Measurements from ENCODE around the gene PEF1.

Gene PEF1, protein sequence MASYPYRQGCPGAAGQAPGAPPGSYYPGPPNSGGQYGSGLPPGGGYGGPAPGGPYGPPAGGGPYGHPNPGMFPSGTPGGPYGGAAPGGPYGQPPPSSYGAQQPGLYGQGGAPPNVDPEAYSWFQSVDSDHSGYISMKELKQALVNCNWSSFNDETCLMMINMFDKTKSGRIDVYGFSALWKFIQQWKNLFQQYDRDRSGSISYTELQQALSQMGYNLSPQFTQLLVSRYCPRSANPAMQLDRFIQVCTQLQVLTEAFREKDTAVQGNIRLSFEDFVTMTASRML

DNA sequence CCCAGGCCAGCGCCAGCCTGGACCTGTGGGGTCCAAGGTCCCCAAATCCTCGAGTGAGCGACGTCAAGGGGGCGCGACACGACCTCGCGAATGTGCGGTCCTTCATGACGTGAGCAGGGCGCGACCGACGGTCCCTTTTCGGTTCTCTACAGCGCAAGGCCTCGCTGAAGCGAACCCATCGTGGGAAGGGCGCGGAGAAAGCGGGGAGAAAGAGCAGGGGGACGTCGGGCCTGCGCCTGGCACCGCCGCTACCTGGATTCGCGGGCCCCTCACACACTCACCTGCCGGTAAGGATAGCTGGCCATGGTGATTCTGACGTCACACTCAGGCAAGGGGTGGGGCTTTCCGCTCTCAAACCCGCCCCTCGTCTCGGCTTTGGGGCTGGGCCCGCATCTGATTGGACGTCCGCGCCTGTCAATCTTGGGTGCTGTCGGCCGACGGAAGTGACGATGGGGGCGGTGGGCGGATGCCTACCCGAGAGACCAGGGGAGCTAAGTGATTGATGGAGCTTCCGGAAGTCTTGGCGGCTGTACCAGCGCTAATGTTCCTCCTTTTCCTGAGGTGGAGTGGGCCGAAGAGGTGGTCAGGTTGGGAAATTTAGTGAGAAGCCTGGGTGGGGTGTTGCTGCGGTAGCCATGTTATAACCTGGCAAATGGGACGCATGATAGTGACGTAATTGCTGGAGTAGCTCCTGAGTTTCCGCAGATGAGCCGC, at the start of gene PEF1:
TSS of gene PEF1 (minus strand) at position 317 of the 714 bp plus-strand sequence. CDS start at position 305, 12 bp downstream.
- DNase-seq (ENCODE audit: low read depth) = peak; percentile 98

DNA sequence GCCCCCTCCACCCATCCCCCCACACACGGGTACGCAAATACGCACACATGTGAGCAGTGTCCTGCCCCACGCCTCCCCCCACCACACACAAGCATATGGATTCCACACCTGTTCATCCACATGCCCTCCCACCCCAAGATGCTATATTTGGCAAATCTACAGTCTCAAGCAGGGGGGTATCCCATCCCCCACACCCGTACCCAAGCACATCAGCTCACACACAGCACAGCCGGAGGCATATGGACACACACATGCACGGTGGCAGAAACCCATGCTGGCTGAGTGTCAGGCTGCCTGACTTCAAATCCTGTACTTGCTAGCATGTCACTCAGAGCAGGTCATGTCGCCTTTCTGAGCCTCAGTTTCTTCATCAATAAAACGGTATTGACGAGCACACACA, 48.6 kb upstream of the PEF1 start:
- DNase-seq (ENCODE audit: low read depth) = no peak

DNA sequence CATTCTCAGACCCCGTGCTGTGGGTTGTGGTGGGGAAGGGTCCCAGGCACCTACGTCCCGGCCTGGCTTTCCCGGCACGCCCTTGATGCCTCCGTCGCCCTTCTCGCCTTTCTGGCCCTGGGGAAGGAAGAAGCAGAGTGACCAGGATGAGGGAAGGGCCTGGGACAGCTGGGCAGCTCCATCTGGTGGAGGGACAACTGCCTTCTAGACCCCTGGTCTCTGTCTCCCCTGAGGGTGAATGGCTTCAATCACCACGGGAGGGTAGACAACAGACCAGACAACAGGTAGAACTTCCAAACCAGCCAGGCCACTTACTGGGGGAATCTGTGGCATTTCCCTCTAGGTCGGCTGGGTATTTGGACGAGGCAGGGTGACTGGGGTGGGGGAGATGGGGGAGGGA, 47.3 kb upstream of the PEF1 start:
- no peak for DNase-seq (ENCODE audit: low read depth)

DNA sequence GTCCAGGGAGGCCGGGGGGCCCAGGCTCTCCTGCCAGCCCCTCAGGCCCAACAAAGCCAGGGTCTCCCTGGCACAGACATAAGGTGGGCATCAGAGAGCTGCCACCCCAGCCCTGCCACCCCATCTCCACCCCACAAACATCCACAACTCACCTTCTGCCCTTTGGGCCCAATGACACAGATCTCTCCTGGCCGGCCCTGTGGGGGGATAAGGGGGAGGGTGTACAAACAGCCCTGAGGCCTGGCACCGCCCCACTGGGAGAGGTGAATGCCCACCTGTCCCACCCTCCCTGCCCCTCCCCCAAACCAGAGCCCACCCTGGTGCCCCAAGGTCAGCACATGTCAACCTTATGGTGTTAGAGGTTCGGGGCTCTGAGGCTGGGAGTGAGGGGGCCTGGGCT, 46.8 kb upstream of the PEF1 start:
- no peak for DNase-seq (ENCODE audit: low read depth)

DNA sequence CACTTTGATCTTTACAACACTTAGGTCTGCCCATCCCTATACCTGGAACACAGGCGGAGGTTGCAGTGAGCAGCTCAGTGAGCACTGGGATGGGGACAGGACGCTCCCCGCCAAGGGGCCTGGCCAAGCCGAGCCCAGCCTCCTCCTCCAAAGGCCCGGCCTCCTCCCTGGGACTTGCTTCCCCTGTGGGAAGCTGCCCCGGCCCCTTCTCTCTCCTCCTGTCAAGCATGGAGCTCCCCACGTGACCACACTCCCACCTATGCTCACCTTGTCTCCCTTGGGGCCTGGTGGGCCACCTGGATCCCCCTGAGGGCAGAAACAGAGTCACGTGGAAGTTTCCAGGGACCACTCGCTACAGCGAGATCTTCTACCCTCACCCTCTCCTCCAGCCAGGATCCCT, 46.2 kb upstream of the PEF1 start:
- DNase-seq (ENCODE audit: low read depth) = no peak

DNA sequence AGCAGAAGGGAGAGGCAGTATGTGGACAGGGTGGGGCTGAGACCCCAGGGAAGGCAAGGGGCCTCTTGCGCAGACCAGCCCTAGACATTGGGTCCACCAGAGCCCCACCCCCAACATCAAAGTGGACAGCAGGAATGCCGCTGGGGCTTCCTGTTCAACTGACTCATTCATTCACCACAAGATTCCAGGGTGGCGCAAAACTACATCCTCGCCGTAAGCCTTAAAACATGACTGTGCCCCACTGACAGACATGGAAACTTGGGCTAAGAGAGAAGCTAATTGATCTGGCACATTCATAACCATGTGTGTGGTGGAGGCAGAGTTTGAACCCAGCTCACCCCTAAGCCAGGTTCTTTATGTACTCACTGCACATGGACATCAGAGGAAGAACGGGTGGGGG, 45.2 kb upstream of the PEF1 start:
- DNase-seq (ENCODE audit: low read depth) = no peak

DNA sequence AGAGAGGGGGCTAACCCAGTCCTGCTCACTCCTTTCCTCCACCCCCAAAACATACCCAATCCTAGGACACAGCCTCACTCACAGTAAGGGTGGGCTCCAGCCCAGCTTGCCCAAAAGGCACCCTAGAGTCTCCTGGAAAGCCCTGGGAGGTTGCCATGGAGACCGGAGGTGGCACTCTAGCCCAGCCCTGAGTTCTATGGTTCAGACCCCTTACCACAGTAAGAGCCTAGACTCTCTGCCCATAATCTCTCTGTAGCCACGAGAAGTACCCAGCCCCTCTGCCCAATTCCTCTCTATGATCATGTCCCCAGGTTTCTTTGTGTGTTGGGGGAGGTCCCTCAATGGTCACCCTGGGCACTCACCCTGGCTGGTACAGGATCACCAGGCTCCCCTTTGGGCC, 44.7 kb upstream of the PEF1 start:
- DNase-seq (ENCODE audit: low read depth) = no peak

DNA sequence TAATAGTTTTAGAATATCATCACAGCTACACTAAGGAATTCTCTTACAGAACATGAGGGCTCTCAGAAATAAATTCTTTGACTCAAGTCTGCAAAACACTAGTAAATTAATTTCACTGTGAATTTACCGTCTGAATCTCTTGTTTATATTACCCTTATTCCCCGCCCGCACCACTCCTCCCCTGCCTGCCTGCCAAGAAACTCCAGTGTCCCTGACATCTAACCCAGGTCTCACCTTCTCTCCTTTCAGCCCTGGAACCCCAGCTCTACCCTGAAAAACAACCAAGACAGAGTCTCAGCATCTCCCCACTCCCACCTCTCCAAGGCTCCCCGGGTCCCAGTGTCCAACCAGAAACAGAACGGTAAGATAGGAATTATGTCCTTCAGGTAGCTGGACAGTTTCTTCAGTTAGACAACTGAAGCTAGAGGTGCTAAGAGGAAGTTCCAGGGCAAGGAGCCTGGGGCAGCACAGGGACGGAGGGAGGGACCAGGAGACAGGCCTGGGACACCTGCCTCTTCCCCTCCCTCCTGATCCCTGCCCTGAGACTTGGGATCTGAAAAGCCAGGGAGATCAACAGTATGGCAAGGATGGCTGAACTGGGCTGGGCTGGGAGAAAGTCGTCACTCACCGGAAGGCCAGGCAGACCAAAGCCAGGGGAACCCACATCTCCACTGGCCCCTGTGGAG, 43.7 kb upstream of the PEF1 start:
- no peak for DNase-seq (ENCODE audit: low read depth)

DNA sequence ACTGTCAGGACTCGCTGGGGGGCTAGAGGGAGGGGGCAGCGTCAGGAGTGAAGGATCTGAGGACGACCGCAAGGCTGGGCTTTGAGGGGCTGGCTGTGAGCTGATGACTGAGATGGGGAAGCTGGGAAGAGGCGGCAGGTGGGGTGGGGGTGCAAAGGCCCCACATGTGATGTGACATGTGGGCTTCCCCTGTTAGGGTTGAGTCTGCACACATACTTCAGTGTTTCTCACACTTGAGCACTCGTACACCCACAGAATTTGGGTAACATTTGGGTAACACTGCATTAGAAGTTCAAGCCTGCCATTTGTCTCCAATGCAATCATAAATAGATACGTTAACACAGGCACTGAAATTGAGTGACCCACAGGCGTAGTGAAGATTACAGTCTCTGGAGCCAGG, 42.9 kb upstream of the PEF1 start:
- DNase-seq (ENCODE audit: low read depth) = no peak

DNA sequence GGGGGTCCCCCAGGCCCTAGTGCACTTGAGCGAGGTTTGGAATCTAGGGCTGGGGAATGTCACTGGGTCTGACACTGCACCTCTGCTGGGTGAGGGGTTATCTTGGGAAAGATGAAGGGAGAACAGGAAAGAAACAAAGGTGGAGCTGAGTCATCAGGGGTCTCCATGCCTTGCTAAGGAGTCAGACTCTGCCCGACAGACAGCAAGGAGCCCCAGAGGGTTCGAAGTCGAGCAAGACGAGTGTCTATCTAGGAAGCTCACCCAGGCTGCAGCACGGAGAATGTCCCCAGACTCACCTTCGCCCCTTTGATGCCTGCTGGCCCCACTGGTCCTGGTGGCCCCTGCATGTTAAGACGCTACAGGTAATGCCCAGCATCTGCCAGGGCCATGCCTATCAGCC, 41.1 kb upstream of the PEF1 start:
- DNase-seq (ENCODE audit: low read depth) = no peak

DNA sequence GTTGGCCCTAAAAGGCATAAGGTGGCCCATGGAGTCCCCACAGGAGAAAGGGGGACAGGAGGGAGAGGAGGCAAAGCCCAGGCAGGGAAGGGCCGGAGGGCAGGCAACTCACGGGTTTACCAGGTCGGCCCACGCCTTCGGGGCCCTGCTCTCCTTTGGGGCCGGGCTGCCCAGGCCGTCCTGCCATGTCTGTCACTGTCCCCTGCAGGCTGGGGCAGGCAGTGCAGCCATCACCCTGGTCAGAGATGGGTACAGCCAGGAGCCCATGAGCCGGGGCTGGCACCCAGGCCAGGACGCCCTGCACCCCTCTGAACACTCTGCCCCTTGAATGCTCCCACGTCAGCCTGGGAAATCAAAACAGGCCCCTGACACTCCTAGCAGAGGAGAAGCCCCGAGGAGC, 39.3 kb upstream of the PEF1 start:
- no peak for DNase-seq (ENCODE audit: low read depth)

DNA sequence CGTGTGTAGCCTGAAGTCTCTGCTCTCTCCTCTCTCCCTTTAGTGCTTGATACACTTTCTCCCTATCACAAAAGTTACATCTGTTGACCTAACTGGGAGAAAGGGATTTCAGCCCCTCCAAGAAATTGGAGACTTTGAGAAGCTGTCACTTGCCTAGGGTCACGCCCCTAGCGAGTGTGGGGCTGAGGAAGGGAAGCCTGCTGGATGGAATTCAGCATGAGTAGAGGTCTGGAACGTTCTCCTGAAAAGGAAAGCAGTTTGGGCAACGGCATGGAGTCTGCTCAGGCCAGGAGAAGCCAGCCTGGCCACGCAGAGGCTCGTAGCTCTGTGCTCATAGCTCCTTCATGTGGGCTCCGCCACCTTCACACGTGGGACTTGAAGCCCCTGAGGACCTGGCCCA, 36.7 kb upstream of the PEF1 start:
- DNase-seq (ENCODE audit: low read depth) = no peak

DNA sequence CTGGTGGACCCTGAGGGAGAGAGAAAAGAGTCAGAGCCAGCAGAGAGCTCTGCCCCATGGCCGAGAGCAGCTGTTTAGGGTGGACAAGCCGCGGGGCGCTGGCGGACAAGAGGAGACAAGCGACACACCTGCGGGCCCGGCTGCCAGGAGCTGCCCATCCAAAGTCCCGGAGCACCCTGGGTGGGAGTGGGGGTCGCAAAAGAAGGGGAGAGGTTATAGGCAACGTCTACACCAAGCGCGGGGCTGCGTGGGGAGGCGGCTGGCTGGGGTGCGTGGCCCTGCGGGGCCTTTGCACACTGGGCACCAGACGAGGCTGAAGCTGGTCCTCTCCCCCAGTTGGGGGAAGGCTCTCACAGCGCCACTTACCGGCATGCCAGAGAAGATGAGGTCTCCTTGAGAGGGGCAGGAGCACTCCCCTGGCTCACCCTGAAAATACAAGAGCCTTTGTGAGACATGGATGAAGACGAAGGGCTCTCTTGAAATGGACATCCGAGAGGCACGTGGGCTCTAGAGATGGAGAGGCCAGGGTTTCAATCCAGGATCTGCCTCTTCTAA, 35.1 kb upstream of the PEF1 start:
- no peak for DNase-seq (ENCODE audit: low read depth)

DNA sequence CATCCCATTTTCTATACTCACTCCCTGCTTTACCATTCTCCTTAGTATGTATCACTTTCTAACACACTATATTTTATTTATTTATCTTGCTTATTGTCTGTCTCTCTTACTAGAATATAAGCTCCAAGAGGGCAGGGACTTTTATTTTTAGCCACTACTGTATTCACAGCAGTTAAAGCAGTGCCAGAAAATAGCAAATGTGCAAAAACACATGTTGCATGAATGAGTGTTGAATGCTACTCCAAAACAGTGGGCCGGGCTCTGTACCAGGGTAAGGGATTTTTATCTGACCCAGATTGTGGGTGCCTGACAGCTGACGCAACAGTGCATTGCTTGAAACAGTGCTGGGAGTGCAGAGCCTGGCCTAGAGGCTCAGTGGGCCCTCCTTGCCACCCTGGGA, 34.4 kb upstream of the PEF1 start:
- DNase-seq (ENCODE audit: low read depth) = no peak

DNA sequence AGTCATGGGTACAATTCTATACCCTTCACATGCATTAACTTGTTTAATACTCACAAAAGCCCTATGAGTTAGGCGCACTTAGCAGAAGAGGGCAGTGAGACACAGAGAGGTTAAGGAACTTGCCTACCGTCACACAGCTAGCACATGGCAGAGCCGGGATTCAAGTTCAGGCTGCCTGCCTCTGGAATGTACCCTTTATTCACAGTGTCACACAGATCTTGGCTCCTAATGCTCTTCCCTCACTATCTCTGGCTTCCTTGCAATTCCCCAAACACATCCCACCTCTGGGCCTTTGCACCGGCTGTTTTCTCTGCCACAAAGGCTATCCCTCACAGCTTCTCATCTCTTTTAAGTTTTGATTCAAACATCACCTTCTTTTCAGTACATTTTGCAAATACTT, 34.0 kb upstream of the PEF1 start:
- DNase-seq (ENCODE audit: low read depth) = no peak

DNA sequence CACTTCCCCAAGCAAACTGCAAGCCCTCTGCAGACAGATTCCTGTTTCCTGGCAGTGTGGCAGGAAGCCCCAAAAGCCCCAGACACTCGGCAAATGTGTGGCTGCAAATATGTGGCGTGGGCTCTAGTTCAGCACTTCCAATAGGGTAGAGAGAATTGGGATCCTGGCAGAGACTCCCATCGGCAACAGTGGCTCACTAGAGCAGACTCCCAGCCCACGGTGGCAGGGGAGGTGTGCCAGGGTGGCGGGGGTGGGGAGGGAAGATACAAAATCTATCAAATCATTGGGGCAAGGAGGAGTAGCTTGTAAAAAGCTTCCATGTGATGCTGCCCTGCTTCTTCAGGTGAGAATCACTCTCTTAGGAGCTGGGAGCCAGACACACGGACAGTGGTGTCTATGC, 33.3 kb upstream of the PEF1 start:
- no peak for DNase-seq (ENCODE audit: low read depth)

DNA sequence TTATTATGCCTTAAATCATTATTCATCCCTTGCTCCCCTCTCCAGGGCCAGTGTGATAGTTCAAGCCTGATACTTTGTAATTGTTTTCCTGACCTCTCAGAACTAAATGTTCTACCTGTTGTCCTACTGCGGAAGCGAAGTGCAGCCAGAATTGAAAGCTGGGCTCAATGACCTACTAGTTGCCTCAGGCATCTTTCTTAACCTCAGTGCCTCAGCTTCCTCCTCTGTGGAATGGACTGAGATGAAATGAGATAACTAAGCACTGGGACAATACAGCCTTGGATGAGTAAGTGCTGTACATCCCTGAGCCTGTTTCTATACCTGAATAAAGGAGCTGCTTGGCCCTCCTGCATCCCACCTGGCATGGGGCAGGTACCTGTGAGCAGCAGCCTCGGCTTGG, 32.7 kb upstream of the PEF1 start:
- no peak for DNase-seq (ENCODE audit: low read depth)

DNA sequence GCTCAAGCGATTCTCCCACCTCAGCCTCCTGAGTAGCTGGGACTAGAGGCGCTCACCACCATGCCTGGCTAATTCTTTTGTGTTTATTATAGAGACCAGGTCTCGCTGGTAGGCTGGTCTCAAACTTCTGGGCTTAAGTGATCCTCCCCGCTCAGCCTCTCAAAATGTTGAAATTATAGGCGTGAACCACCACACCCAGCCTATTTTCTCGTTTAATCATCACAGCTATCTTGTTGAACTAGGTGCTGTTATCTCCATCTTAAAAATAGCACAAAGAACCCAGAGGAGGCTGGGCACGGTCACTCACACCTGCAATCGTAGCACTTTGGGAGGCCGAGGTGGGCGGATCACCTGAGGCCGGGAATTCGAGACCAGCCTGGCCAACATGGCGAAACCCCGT, 31.1 kb upstream of the PEF1 start:
- DNase-seq (ENCODE audit: low read depth) = no peak

DNA sequence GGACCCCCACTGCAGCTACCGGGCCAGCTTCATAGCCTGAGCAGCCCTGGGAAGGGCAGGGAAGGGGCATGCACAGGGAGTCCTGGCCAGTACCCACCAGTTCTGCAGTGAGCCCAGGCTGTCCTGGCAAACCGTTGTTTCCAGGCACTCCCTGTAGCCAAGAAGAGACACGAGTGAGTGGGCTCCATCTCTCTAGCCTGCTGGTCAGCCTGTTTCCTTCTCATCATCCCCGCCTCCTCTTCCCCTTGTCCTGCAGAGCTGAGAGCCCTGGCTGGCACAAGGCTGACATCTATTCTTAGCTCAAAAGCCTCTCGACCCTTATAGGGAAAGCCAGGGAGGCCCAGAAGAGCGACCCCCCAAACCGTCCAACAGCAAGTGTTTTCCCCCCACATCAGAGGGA, 30.5 kb upstream of the PEF1 start:
- no peak for DNase-seq (ENCODE audit: low read depth)

DNA sequence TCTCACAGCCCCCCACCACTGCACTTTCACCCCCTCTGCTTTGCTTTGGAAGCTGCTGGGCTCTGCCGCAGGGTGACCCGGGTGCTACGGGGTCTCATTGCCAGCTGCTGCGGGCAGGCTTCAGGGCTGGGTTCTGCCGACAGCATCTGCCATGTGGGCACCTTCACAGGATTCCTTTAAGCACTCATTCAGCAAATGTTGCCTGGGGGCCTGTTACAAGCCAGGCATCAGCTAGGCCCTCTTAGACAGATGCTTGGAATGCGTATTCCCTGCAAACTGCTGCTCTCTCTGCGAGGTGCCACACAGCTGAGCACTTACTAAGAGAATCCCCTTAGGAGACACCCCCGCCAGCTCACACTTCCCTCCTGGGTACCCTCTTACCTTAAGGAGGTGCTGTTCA, 29.9 kb upstream of the PEF1 start:
- DNase-seq (ENCODE audit: low read depth) = no peak

DNA sequence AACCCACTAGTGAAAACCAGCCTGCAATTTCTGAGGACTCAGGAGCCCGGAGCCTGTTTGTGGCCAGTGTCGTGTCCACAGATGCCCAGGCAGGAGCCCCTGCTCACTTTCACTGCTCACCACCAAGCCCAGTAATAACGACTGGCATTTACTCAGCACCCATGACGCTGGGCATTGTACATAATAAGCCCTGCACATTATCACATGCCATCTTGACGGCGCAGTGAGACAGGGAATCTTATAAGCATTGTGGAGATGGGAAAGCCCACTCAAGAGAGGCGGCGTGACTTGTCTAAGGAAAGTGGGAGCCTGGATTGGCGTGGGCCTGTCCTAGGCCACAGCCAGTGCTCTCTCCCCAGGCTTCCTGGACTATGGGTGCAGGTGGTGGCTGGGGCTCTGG, 28.8 kb upstream of the PEF1 start:
- no peak for DNase-seq (ENCODE audit: low read depth)

DNA sequence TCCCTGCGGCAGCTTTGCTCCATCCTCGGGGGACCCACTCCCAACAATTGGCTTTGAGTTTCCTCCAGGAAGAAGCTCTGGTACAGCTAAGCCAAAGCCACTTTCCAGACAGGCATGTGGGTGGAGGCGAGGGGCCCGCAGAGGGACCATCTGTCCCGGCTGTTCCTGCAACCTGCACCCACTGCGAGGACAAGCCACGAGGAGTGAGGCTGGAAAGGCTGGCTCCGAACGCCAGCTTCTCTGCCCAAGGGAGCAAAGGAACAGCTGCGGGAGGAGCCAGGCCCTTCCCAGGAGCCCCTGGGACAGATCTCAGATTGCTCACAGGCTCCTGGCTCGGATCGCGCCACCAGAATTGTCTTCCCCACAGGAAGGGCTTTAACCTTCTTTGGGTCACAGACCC, 28.3 kb upstream of the PEF1 start:
- no peak for DNase-seq (ENCODE audit: low read depth)

DNA sequence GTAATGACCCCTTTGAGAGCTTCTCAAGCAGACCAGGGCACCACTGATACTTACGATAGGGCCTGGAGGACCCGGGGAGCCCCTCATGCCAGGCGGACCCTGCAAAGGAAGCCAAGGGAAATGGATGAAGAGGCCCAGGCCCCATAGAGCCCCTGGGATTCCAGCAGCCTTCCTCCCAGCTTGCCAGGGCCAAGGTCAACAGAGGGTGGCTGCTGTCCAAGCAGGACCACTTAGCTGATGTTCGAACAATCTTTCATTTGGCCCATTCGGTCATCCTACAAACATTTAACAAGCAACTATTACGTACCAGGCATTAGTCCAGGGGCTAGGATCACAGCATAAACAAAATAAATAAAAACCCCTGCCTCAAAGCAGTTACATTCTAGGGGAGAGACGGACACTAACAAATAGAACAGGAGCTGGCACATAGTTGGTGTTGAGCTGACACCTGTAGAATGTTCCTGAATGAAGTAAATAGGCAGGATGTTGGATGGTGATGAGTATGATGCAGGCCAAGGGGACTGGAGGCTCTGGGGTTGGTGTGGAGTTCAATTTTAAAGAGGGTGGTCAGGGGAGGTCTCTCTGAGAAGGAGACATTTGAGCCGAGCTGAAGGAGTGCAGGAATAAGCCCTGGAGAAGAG, 27.0 kb upstream of the PEF1 start:
- DNase-seq (ENCODE audit: low read depth) = no peak
